ENCODE results near the gene ATXN1.
"Not testable (repeated sequence)": the region's sequence is repeated elsewhere in the genome, so short reads cannot be mapped to it uniquely, and the experiment has no call there.

ATXN1 gene

GRCh38 chr6:16718356-16718755 is 42.9 kb downstream of the ATXN1 start:
- no peak for DNase-seq

GRCh38 chr6:16717275-16717942 is 43.9 kb downstream of the ATXN1 start:
- no peak for DNase-seq

GRCh38 chr6:16716321-16716858 is 44.9 kb downstream of the ATXN1 start:
- DNase-seq = no peak

- DNase-seq = no peak
Observed at GRCh38 chr6:16713597-16713996, 47.7 kb downstream of the ATXN1 start.

GRCh38 chr6:16712931-16713484 is 48.3 kb downstream of the ATXN1 start:
- DNase-seq = peak; percentile 62 to 69

GRCh38 chr6:16712255-16712930 is 48.9 kb downstream of the ATXN1 start:
- peak; percentile 36 to 72 for DNase-seq

GRCh38 chr6:16711546-16712254 is 49.6 kb downstream of the ATXN1 start:
- DNase-seq = peak; percentile 83 to 87

- no peak for DNase-seq
Observed at GRCh38 chr6:16706911-16707783, 54.1 kb downstream of the ATXN1 start.

GRCh38 chr6:16706491-16706890 is 54.8 kb downstream of the ATXN1 start:
- peak in 1 of 2 donors; percentile 52 for DNase-seq

GRCh38 chr6:16706029-16706428 is 55.2 kb downstream of the ATXN1 start:
- DNase-seq = no peak

- DNase-seq = no peak
Observed at GRCh38 chr6:16705081-16705993, 55.9 kb downstream of the ATXN1 start.

- DNase-seq = peak in 1 of 2 donors; percentile 48
Observed at GRCh38 chr6:16704401-16705045, 56.7 kb downstream of the ATXN1 start.

GRCh38 chr6:16702627-16703378 is 58.5 kb downstream of the ATXN1 start:
- DNase-seq = not testable (repeated sequence)

- no peak for DNase-seq
Observed at GRCh38 chr6:16700916-16701234, 60.4 kb downstream of the ATXN1 start.

GRCh38 chr6:16700202-16700915 is 60.9 kb downstream of the ATXN1 start:
- DNase-seq = peak; percentile 50 to 74

- peak; percentile 42 to 74 for DNase-seq
Observed at GRCh38 chr6:16698997-16699868, 62.0 kb downstream of the ATXN1 start.

- DNase-seq = no peak
Observed at GRCh38 chr6:16698162-16698533, 63.1 kb downstream of the ATXN1 start.

GRCh38 chr6:16697437-16698161 is 63.7 kb downstream of the ATXN1 start:
- no peak for DNase-seq

Measured in CD4-positive, alpha-beta T cell treated with Interleukin-4 for 1 hour (primary cell).